ENCODE data around the gene MAP6.

MAP6 gene

GRCh38 chr11:75598900-75599299 lies 69.9 kb downstream of the MAP6 start:
- Mint-ChIP-seq H3K27ac (no peak overlapping the region), H3K36me3 (ENCODE audit: low read depth) (no peaks in the 10 kb centered on the region), H3K9me3 (no peaks in the 10 kb centered on the region), H3K4me3 (no peak overlapping the region), H3K4me1 (ENCODE audit: low read depth) (no peaks in the 10 kb centered on the region), H3K27me3 (peaks cover 2% of the 10 kb centered on the region)
- DNase-seq: no peak

DNA sequence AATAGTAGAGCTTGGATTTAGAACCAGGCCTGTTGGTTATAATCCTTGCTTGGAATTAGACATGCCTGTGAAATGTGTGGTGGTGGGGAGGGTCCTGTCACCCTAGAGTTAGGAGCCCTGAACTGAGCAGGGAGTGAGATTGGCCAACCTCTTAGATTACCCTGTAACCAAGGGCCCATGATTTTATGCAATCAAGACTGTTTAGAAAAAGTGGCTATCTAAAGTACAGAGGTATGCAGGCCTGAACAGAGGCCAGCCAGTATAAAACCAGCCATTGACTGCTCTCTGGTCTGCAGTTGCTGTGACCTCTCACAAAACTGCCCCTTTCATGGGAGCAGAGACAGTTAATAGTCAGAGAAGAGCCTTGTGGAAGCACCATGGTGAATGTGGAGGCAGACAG lies 70.6 kb downstream of the MAP6 start:
- Mint-ChIP-seq H3K36me3 (ENCODE audit: low read depth) (no peaks in the 10 kb centered on the region), H3K27ac (no peak overlapping the region), H3K27me3 (peaks cover 2% of the 10 kb centered on the region), H3K4me3 (no peak overlapping the region), H3K4me1 (ENCODE audit: low read depth) (no peaks in the 10 kb centered on the region), H3K9me3 (no peaks in the 10 kb centered on the region)
- no peak for DNase-seq

DNA sequence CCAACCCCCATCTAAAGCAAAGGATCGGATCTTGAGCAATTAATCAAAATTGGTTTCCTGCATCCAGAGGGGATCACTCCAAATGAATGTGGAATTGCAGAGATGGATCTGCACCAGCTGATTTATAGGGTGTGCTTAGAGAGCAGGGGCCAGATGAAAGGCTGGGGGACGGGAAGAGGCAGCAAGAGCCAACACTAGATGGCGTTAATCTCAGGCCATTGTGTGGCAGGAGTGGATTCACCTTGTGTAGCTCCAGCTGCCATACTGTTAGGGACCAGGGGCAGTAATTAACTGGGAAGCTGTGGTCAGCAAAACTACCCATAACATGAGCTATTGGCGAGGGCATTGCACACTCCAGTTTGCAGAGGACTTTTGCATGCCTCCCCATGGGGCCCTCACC lies 71.2 kb downstream of the MAP6 start:
- Mint-ChIP-seq H3K27ac (no peak overlapping the region), H3K27me3 (no peaks in the 10 kb centered on the region), H3K9me3 (no peaks in the 10 kb centered on the region), H3K36me3 (ENCODE audit: low read depth) (no peaks in the 10 kb centered on the region), H3K4me1 (ENCODE audit: low read depth) (peaks cover 4% of the 10 kb centered on the region), H3K4me3 (no peak overlapping the region)
- DNase-seq: no peak

GRCh38 chr11:75596914-75597313 lies 71.9 kb downstream of the MAP6 start:
- Mint-ChIP-seq H3K4me1 (ENCODE audit: low read depth) (peaks cover 11% of the 10 kb centered on the region), H3K36me3 (ENCODE audit: low read depth) (no peaks in the 10 kb centered on the region), H3K27me3 (no peaks in the 10 kb centered on the region), H3K4me3 (no peak overlapping the region), H3K9me3 (no peaks in the 10 kb centered on the region), H3K27ac (no peak overlapping the region)
- DNase-seq: no peak

- Mint-ChIP-seq H3K4me3 (no peak overlapping the region), H3K4me1 (ENCODE audit: low read depth) (peaks cover 12% of the 10 kb centered on the region), H3K9me3 (no peaks in the 10 kb centered on the region), H3K27me3 (no peaks in the 10 kb centered on the region), H3K36me3 (ENCODE audit: low read depth) (no peaks in the 10 kb centered on the region), H3K27ac (no peak overlapping the region)
- no peak for DNase-seq
Measured at GRCh38 chr11:75595429-75595828, 73.4 kb downstream of the MAP6 start.

GRCh38 chr11:75594211-75594610 lies 74.6 kb downstream of the MAP6 start:
- Mint-ChIP-seq H3K9me3 (no peaks in the 10 kb centered on the region), H3K4me3 (no peak overlapping the region), H3K36me3 (ENCODE audit: low read depth) (no peaks in the 10 kb centered on the region), H3K27ac (no peak overlapping the region), H3K4me1 (ENCODE audit: low read depth) (peaks cover 12% of the 10 kb centered on the region), H3K27me3 (no peaks in the 10 kb centered on the region)
- DNase-seq: no peak

DNA sequence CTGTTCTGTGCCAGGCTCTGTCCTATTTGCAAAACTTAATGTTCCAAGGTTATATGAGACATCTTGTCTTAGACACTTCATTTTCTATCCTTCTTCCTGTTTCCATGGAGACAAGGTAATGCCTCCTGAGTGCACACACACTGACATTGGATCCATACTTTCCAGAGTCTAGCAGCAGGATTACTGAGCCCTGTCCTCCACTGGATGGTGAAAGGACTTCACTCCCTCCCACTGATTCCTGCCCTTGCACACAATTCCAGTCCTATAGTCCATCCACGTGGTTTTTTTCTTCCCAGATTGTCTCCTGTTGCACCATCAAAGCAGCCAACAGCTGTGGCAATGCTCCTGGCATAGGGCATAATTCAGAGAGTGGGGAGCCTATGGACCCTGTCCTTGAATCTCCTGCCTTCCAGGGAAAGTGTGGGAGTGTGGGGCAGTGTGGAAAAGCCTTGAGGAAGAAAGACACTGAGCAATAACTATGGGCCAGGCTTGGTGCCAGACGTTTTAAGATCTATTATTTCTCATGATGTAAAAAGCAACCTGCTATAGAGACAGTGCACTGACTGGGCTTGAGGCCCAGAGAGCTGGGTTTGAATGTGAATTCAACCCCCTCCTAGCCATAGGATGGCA lies 75.4 kb downstream of the MAP6 start:
- Mint-ChIP-seq H3K36me3 (ENCODE audit: low read depth) (no peaks in the 10 kb centered on the region), H3K9me3 (no peaks in the 10 kb centered on the region), H3K4me1 (ENCODE audit: low read depth) (peaks cover 12% of the 10 kb centered on the region), H3K4me3 (no peak overlapping the region), H3K27ac (no peak overlapping the region), H3K27me3 (no peaks in the 10 kb centered on the region)
- DNase-seq: no peak

GRCh38 chr11:75592715-75593114 lies 76.1 kb downstream of the MAP6 start:
- Mint-ChIP-seq H3K9me3 (no peaks in the 10 kb centered on the region), H3K27me3 (no peaks in the 10 kb centered on the region), H3K4me3 (no peak overlapping the region), H3K27ac (no peak overlapping the region), H3K36me3 (ENCODE audit: low read depth) (no peaks in the 10 kb centered on the region), H3K4me1 (ENCODE audit: low read depth) (peaks cover 12% of the 10 kb centered on the region)
- DNase-seq: no peak

GRCh38 chr11:75591966-75592365 lies 76.9 kb downstream of the MAP6 start:
- H3K9me3 Mint-ChIP-seq: no peaks in the 10 kb centered on the region
- H3K4me1 Mint-ChIP-seq (ENCODE audit: low read depth): peaks cover 12% of the 10 kb centered on the region
- H3K36me3 Mint-ChIP-seq (ENCODE audit: low read depth): no peaks in the 10 kb centered on the region
- H3K27ac Mint-ChIP-seq: no peak overlapping the region
- no peak for DNase-seq
- no peaks in the 10 kb centered on the region for H3K27me3 Mint-ChIP-seq
- no peak overlapping the region for H3K4me3 Mint-ChIP-seq

DNA sequence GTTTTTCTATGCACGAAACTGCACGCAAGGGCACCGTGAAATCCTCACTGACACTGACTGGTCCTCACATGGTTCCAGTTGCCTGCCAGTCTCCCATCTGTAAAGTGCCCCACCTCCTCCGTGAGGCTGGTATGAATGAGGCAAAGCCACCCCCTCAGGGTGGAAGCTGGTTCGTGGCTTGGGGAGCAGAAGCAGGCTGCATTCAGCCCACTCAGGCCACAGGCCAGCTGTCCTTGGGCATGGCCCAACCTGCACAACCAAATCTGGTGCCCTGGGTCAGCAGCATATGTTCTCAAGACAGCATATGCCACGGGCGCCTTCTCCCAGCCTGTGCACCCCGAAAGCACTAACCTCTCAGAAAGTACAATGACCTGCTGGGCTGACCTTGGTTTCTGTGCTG lies 77.5 kb downstream of the MAP6 start:
- Mint-ChIP-seq H3K27me3 (no peaks in the 10 kb centered on the region), H3K4me1 (ENCODE audit: low read depth) (peaks cover 12% of the 10 kb centered on the region), H3K36me3 (ENCODE audit: low read depth) (no peaks in the 10 kb centered on the region), H3K9me3 (no peaks in the 10 kb centered on the region), H3K4me3 (no peak overlapping the region), H3K27ac (no peak overlapping the region)
- DNase-seq: no peak

GRCh38 chr11:75589933-75590332 lies 78.9 kb downstream of the MAP6 start:
- Mint-ChIP-seq H3K27ac (no peak overlapping the region), H3K4me1 (ENCODE audit: low read depth) (peaks cover 12% of the 10 kb centered on the region), H3K27me3 (no peaks in the 10 kb centered on the region)

GRCh38 chr11:75589051-75589450 lies 79.8 kb downstream of the MAP6 start:
- DNase-seq: no peak
- H3K9me3 Mint-ChIP-seq: no peaks in the 10 kb centered on the region
- peaks cover 16% of the 10 kb centered on the region for H3K4me1 Mint-ChIP-seq (ENCODE audit: low read depth)
- H3K27ac Mint-ChIP-seq: no peak overlapping the region
- no peaks in the 10 kb centered on the region for H3K36me3 Mint-ChIP-seq (ENCODE audit: low read depth)
- no peak overlapping the region for H3K4me3 Mint-ChIP-seq
- H3K27me3 Mint-ChIP-seq: no peaks in the 10 kb centered on the region

More at GRCh38 chr11:75589933-75590332, 78.9 kb downstream of the MAP6 start:
- DNase-seq: no peak
- H3K9me3 Mint-ChIP-seq: no peaks in the 10 kb centered on the region
- H3K4me3 Mint-ChIP-seq: no peak overlapping the region
- H3K36me3 Mint-ChIP-seq (ENCODE audit: low read depth): no peaks in the 10 kb centered on the region

GRCh38 chr11:75588051-75588481 lies 80.8 kb downstream of the MAP6 start:
- Mint-ChIP-seq H3K9me3 (no peaks in the 10 kb centered on the region), H3K4me1 (ENCODE audit: low read depth) (peaks cover 19% of the 10 kb centered on the region), H3K4me3 (no peak overlapping the region), H3K27ac (no peak overlapping the region), H3K27me3 (no peaks in the 10 kb centered on the region), H3K36me3 (ENCODE audit: low read depth) (no peaks in the 10 kb centered on the region)
- DNase-seq: no peak

DNA sequence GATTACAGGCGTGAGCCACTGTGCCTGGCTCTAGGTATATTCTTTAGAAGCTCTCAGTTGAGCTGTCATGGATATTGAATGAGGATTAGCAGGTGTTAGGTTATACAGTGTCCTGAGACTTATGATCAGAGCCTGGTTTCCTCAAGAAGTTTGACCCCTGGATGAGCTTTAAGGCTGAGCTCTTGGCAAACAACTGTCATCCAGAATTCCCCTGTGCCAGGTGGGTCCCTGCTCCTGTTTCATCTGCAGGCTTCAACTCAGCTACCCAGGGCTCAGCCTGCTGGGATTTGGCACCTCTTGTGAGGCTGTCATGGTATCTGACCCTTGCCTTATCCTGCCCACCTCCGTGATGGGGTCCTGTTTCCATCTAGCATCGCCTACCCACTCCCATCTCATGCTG lies 82.4 kb downstream of the MAP6 start:
- Mint-ChIP-seq H3K4me1 (ENCODE audit: low read depth) (peaks cover 18% of the 10 kb centered on the region), H3K4me3 (no peak overlapping the region), H3K27ac (no peak overlapping the region), H3K36me3 (ENCODE audit: low read depth) (no peaks in the 10 kb centered on the region), H3K9me3 (no peaks in the 10 kb centered on the region), H3K27me3 (no peaks in the 10 kb centered on the region)
- DNase-seq: no peak

DNA sequence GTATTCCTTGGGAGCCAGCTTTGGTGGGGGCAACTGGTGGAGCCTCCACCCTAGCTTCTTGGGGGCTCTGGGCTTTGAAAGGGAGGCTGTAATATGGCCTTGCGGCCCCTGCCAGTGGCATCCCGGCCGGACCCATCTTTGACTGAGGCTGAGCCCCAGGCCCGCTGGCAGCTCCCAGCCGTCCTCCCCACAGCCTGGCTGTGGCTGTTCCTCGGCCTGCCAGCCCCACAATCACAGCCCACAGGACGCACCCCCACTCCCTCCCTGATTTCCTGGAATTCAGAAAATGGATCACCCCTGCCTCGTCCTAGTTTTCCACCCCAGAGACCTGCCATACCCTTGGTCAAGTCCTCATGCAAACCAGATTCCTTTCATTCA lies 83.6 kb downstream of the MAP6 start:
- H3K27me3 Mint-ChIP-seq: no peaks in the 10 kb centered on the region
- H3K4me3 Mint-ChIP-seq: no peak overlapping the region
- no peak overlapping the region for H3K27ac Mint-ChIP-seq

More for the DNA sequence above, 83.6 kb downstream of the MAP6 start:
- H3K4me1 Mint-ChIP-seq (ENCODE audit: low read depth): peaks cover 18% of the 10 kb centered on the region
- H3K36me3 Mint-ChIP-seq (ENCODE audit: low read depth): no peaks in the 10 kb centered on the region
- no peaks in the 10 kb centered on the region for H3K9me3 Mint-ChIP-seq
- DNase-seq: no peak

Data from activated T-cell treated with anti-CD3 and anti-CD28 coated beads, Interleukin-2, amount 50 U/mL, for 24 hours (primary cell).